Endothelial cell of umbilical vein (primary cell): ENCODE measurements around the gene BABAM2. TPM values are rescaled to one million over a fixed set of nuclear protein-coding genes. Genes with fewer than 3 reads are reported as not detected.

Experiments used
- BruUV-seq: library from RNA; stranded (reverse); fragments of 400-500 nt; replicated peaks from 2 replicates; lab custom pipeline; 2021; lab: Mats Ljungman, UMichigan
- CTCF ChIA-PET: fragments of 300-600, 350-600 bp; sonication (Branson Sonifier 250); formaldehyde crosslinking; loops from one replicate; lab custom pipeline; 2021; ENCODE audit warnings: antibody characterized with exemption, inconsistent platforms; lab: Charles Lee
- POLR2A ChIA-PET: fragments of 300-600, 350-600 bp; sonication (Branson Sonifier 250); formaldehyde crosslinking; loops from one replicate; lab custom pipeline; 2021; ENCODE audit warnings: antibody characterized with exemption, inconsistent platforms; lab: Charles Lee
- DNase-seq: peaks from one replicate; pipeline ENCODE4 v3.0.0-alpha.2; 2011; ENCODE audit warnings: low read depth, low spot score
- FAIRE-seq: peaks from 2 replicates; lab custom pipeline; 2011; peaks lifted over from hg19 to GRCh38; lab: Jason Lieb, UNC
- H2AFZ ChIP-seq: 2 replicates; pipeline ENCODE4 v1.6.0; 2012; ENCODE audit warnings: low read depth, low read length, control low read depth, inconsistent platforms
- H3K27ac ChIP-seq: 2 replicates; pipeline ENCODE4 v1.5.1; 2011; ENCODE audit warnings: low read depth, mild to moderate bottlenecking, control low read depth, low read length, moderate library complexity; ENCODE audit not compliant: insufficient read depth
- H3K27me3 ChIP-seq, 2 experiments: 2 replicates each; pipeline versions ENCODE4 v1.6.0 to v1.6.1; 2011; ENCODE audit warnings: low read length in 2 of 2, mixed read lengths in 1 of 2; ENCODE audit not compliant: control insufficient read depth in 2 of 2, insufficient read depth in 2 of 2
- H3K36me3 ChIP-seq, 2 experiments: 2 replicates in 1 of 2; 3 replicates in 1 of 2; pipeline ENCODE4 v1.5.1; 2011; ENCODE audit warnings: low read length in 2 of 2, mild to moderate bottlenecking in 1 of 2, moderate library complexity in 1 of 2; ENCODE audit not compliant: control insufficient read depth in 2 of 2, insufficient read depth in 2 of 2; ENCODE audit errors: extremely low read depth in 1 of 2
- H3K4me1 ChIP-seq: 3 replicates; pipeline ENCODE4 v1.5.1; 2011; ENCODE audit warnings: mild to moderate bottlenecking, low read length; ENCODE audit not compliant: control insufficient read depth, insufficient read depth; ENCODE audit errors: extremely low read depth
- H3K4me2 ChIP-seq: 2 replicates; pipeline ENCODE4 v1.6.1; 2011; ENCODE audit warnings: low read length, control low read depth, mixed read lengths; ENCODE audit not compliant: insufficient read depth
- H3K4me3 ChIP-seq, 3 experiments: fragments of 200-600 bp in 1 of 3; sonication (generic), shearing (Covaris generic) in 1 of 3; replicated peaks in 1 of 3; 2 replicates each; pipeline ENCODE4 v1.5.1; 2011 to 2016; ENCODE audit warnings: control low read depth in 3 of 3, low read length in 3 of 3, mild to moderate bottlenecking in 2 of 3, inconsistent platforms in 1 of 3, low read depth in 1 of 3, moderate library complexity in 1 of 3; ENCODE audit not compliant: insufficient read depth in 1 of 3
- H3K79me2 ChIP-seq: 2 replicates; pipeline ENCODE4 v1.6.0; 2012; ENCODE audit warnings: low read length, inconsistent platforms; ENCODE audit not compliant: control insufficient read depth, insufficient read depth
- H3K9ac ChIP-seq: replicated peaks from 2 replicates; pipeline ENCODE3; 2011; ENCODE audit warnings: low read length, control low read depth; ENCODE audit not compliant: insufficient read depth; ENCODE audit errors: extremely low read depth
- H3K9me1 ChIP-seq: replicated peaks from 3 replicates; pipeline ENCODE4 v1.6.0; 2011; ENCODE audit warnings: mild to moderate bottlenecking, low read length; ENCODE audit not compliant: control insufficient read depth, insufficient read depth; ENCODE audit errors: extremely low read depth
- H3K9me3 ChIP-seq: replicated peaks from 2 replicates; pipeline ENCODE4 v1.5.1; 2012; ENCODE audit warnings: low read length, inconsistent platforms; ENCODE audit not compliant: control insufficient read depth, insufficient read depth
- H4K20me1 ChIP-seq: replicated peaks from 2 replicates; pipeline ENCODE3; 2011; ENCODE audit warnings: mild to moderate bottlenecking, low read length; ENCODE audit not compliant: control insufficient read depth, insufficient read depth; ENCODE audit errors: extremely low read depth
- CTCF ChIP-seq, 2 donors: IDR thresholded peaks; 1 replicate in 1 of 2; 2 replicates in 1 of 2; pipeline ENCODE4 v1.5.1; 2011; ENCODE audit warnings: low read length in 2 of 2, mild to moderate bottlenecking in 2 of 2, moderate library complexity in 2 of 2, control low read depth in 1 of 2, inconsistent platforms in 1 of 2, low read depth in 1 of 2; ENCODE audit not compliant: insufficient read depth in 1 of 2; ENCODE audit errors: extremely low read depth in 1 of 2
- EZH2 ChIP-seq: IDR thresholded peaks from 2 replicates; pipeline ENCODE4 v1.6.1; 2012; ENCODE audit warnings: borderline replicate concordance, low read depth, mild to moderate bottlenecking, moderate library complexity, low read length, inconsistent platforms; ENCODE audit not compliant: severe bottlenecking
- FOS ChIP-seq: IDR thresholded peaks from 2 replicates; pipeline ENCODE4 v1.6.1; 2011; ENCODE audit warnings: mild to moderate bottlenecking, low read length, moderate library complexity, borderline replicate concordance; ENCODE audit not compliant: insufficient read depth
- GATA2 ChIP-seq: IDR thresholded peaks from 2 replicates; pipeline ENCODE4 v1.7.0; 2011; ENCODE audit warnings: low read depth, mild to moderate bottlenecking, moderate library complexity, mixed read lengths, low read length; ENCODE audit not compliant: insufficient read length, insufficient read depth
- JUN ChIP-seq: IDR thresholded peaks from 2 replicates; pipeline ENCODE4 v1.6.1; 2011; ENCODE audit warnings: borderline replicate concordance, low read depth; ENCODE audit not compliant: insufficient read length, insufficient read depth
- MAX ChIP-seq: IDR thresholded peaks from 2 replicates; pipeline ENCODE4 v1.6.1; 2011; ENCODE audit not compliant: insufficient read depth, insufficient read length
- MYC ChIP-seq: IDR thresholded peaks from one replicate; pipeline ENCODE4 v1.6.1; 2011; ENCODE audit warnings: mild to moderate bottlenecking, low read depth, low read length
- POLR2A ChIP-seq: IDR thresholded peaks from 2 replicates; pipeline ENCODE4 v1.6.1; 2012; ENCODE audit warnings: low read depth, mild to moderate bottlenecking, control low read depth, low read length
- POLR2AphosphoS5 ChIP-seq: IDR thresholded peaks from 2 replicates; pipeline ENCODE4 v1.6.1; 2012; ENCODE audit warnings: low read depth, mild to moderate bottlenecking, control low read depth, low read length, moderate library complexity; ENCODE audit not compliant: insufficient read depth
- dilution Hi-C: fragments of 300-500 bp; cut with MboI; formaldehyde crosslinking; loops from one replicate; pipeline ENCODE4 v1.15.0; 2019; ENCODE audit warnings: low sequenced_read_pairs; ENCODE audit not compliant: extremely low pct_ligation_motif_present
- intact Hi-C: fragments of 100-400 bp; cut with micrococcal nuclease; formaldehyde crosslinking; loops from one replicate; pipeline ENCODE4 v1.10.0; 2022
- microRNA-seq: library from miRNA; unstranded; fragments of <30 nt; microRNA quantifications from one replicate; pipeline ENCODE4 v1.2.0, GENCODE V29; 2021; ENCODE audit warnings: borderline number of aligned reads, borderline replicate concordance
- polyA plus RNA-seq, 4 experiments: library from polyadenylated mRNA; depleted of rRNA in 3 of 4; stranded (reverse) in 3 of 4; unstranded in 1 of 4; fragments of >200 nt; gene quantifications; 2 replicates each; pipeline versions ENCODE4 v1.2.1 to v1.2.3, GENCODE V29; 2011 to 2012; ENCODE audit warnings: missing spikeins in 1 of 4
- small RNA-seq: library from RNA; depleted of rRNA; stranded (forward); fragments of <200 nt; gene quantifications from one replicate; pipeline ENCODE3, GENCODE V24; 2012; ENCODE audit warnings: low replicate concordance, low read depth; ENCODE audit not compliant: insufficient read depth, insufficient read length
- total RNA-seq: library from RNA; stranded (reverse); gene quantifications from 2 replicates; pipeline ENCODE4 v1.2.3, GENCODE V29; 2021

Gene BABAM2
- total and polyA plus RNA-seq, 2 donors (not counting 3 experiments of a cell fraction or from before 2014, with no cell fraction given): 19.9 to 27.6 TPM

- intact Hi-C loops (loop anchor here (1.0 kb wide), 2 partner anchors 28 to 409 kb away; no protein-coding TSS in a partner anchor), dilution Hi-C loops (no loop called here)
- Histone ChIP-seq H3K79me2 (no peaks in the 10 kb centered on the region), H3K4me1 (peaks cover 42% of the 10 kb centered on the region), H3K36me3 (no peaks in the 10 kb centered on the region), H3K4me2 (peak overlapping the region; percentile 63), H4K20me1 (no peaks in the 10 kb centered on the region), H3K27me3 (no peaks in the 10 kb centered on the region), H3K27ac (peak overlapping the region; percentile 81), H2AFZ (peak overlapping the region; percentile 70), H3K9me1 (no peaks in the 10 kb centered on the region), H3K4me3 (no peak overlapping the region), H3K9me3 (no peaks in the 10 kb centered on the region), H3K9ac (peak overlapping the region; percentile 35)
- no peak for TF ChIP-seq CTCF (IDR thresholded peaks at IDR 0.05; ENCODE audit: extremely low read depth in 1 of 2, insufficient read depth in 1 of 2, low read depth in 1 of 2, low read length in 2 of 2)
- no peak for TF ChIP-seq EZH2
- peak; percentile 81 for TF ChIP-seq GATA2
- TF ChIP-seq MYC: no peak
- peak; percentile 52 for TF ChIP-seq JUN
- TF ChIP-seq POLR2AphosphoS5: peak; percentile 36
- TF ChIP-seq FOS: peak; percentile 65
- TF ChIP-seq MAX: no peak
- no peak for TF ChIP-seq POLR2A
- ChIA-PET POLR2A (no interaction called here), CTCF (no interaction called here)
- FAIRE-seq: peak; percentile 94
- BruUV-seq: no TSS peak
- peak; percentile 61 for DNase-seq
Measured at GRCh38 chr2:28387082-28387960, 496.8 kb downstream of the BABAM2 start.

Small RNA genes within 50 kb of the gene (microRNA-seq; reads per million reads assigned to microRNA genes)
- not detected for gene MIR4263

Small RNA genes within 50 kb of the gene (small RNA-seq; reads per million reads assigned to genes)
- gene MIR4263 (not detected), gene RF02271 (not detected)

Other genes with a start within 250 kb of the BABAM2 start
- gene SUPT7L, start 227.1 kb upstream of the BABAM2 start, total RNA-seq: 30.2 and 30.3 TPM in 2 replicates
- gene SUPT7L, start 227.1 kb upstream of the BABAM2 start, polyA plus RNA-seq: 39.3 and 44.5 TPM in 2 replicates
- 26.2 and 28.4 TPM in 2 replicates for gene SLC4A1AP, start 226.8 kb upstream of the BABAM2 start, total RNA-seq
- gene SLC4A1AP, start 226.8 kb upstream of the BABAM2 start, polyA plus RNA-seq: 9.1 and 9.5 TPM in 2 replicates
- gene MRPL33, start 119.0 kb upstream of the BABAM2 start, total RNA-seq: 96.7 and 97.4 TPM in 2 replicates
- gene MRPL33, start 119.0 kb upstream of the BABAM2 start, polyA plus RNA-seq: 22.7 and 36.1 TPM in 2 replicates
- 0.64 and 0.74 TPM in 2 replicates for gene RBKS, start 342 bp upstream of the BABAM2 start, total RNA-seq
- 1.0 and 1.8 TPM in 2 replicates for gene RBKS, start 342 bp upstream of the BABAM2 start, polyA plus RNA-seq